H7 (cell line): ENCODE results near the gene PDZRN3. TPM values are rescaled to one million over a fixed set of nuclear protein-coding genes. Genes with fewer than 3 reads are reported as not detected.

Experiments used
- DNase-seq: peaks from one replicate; pipeline ENCODE4 v3.0.0; 2012
- H3K27me3 ChIP-seq: 2 replicates; pipeline ENCODE4 v1.6.0; 2011; ENCODE audit warnings: mild to moderate bottlenecking, low read length; ENCODE audit not compliant: control insufficient read depth, insufficient read depth
- H3K36me3 ChIP-seq: replicated peaks from 2 replicates; pipeline ENCODE4 v1.5.1; 2011; ENCODE audit warnings: low read length; ENCODE audit not compliant: control insufficient read depth, insufficient read depth
- H3K4me3 ChIP-seq: 2 replicates; pipeline ENCODE4 v1.5.1; 2011; ENCODE audit warnings: low read depth, mild to moderate bottlenecking, control low read depth, low read length, moderate library complexity; ENCODE audit not compliant: insufficient read depth
- total RNA-seq: library from RNA; depleted of rRNA; stranded (reverse); fragments of >200 nt; shearing (Covaris generic); gene quantifications from 2 replicates; pipeline ENCODE4 v1.2.3, GENCODE V29; 2014

Gene PDZRN3
- total RNA-seq, 1 experiment from 2014 or later = 12.0 TPM

DNA sequence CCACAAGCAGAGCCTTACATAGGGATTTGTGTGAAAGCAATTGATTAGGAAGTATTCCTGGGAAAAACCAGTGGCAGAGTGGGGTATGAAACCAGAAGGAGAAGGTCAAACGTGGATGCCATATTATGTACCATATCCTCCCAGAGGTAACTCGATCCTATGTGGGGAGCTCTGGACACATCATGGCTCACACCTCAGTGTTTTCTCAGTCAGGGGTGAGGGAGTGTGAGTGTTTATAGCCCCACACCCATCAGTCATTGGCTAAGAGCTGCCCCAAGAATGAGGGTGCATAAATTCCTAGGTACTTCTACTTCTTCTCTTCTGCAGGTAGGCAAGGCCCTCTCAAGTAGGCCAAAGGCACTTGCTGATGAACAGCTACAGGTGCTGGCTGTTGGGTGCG lies 28.2 kb upstream of the PDZRN3 start:
- no peak overlapping the region for H3K4me3 ChIP-seq
- H3K27me3 ChIP-seq = no peaks in the 10 kb centered on the region
- no peak for DNase-seq
- no peaks in the 10 kb centered on the region for H3K36me3 ChIP-seq

GRCh38 chr3:73637042-73637441 lies 12.3 kb upstream of the PDZRN3 start:
- DNase-seq = no peak
- Histone ChIP-seq H3K27me3 (no peaks in the 10 kb centered on the region), H3K36me3 (no peaks in the 10 kb centered on the region), H3K4me3 (no peak overlapping the region)

DNA sequence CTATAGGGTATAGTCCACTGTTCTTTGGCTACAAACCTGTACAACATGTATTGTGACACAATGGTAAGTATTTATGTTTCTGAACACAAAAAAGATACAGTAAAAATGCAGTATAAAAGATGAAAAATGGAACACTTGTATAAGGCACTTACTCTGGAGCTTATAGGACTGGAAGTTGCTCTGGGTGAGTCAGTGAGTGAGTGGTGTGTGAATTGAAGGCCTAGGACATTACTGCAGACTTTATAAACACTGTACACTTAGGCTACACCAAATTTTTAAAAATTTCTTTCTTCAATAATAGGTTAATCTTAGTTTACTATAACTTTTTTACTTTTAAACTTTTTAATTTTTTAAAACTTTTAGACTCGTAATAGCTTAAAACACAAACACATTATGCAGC lies 10.5 kb upstream of the PDZRN3 start:
- H3K4me3 ChIP-seq = no peak overlapping the region
- H3K36me3 ChIP-seq = no peaks in the 10 kb centered on the region
- no peaks in the 10 kb centered on the region for H3K27me3 ChIP-seq
- DNase-seq = no peak

GRCh38 chr3:73633916-73634344 lies 9.2 kb upstream of the PDZRN3 start:
- Histone ChIP-seq H3K36me3 (no peaks in the 10 kb centered on the region), H3K27me3 (no peaks in the 10 kb centered on the region), H3K4me3 (no peak overlapping the region)
- DNase-seq = no peak

GRCh38 chr3:73633453-73633852 lies 8.7 kb upstream of the PDZRN3 start:
- H3K4me3 ChIP-seq = no peak overlapping the region
- DNase-seq = no peak
- no peaks in the 10 kb centered on the region for H3K27me3 ChIP-seq
- H3K36me3 ChIP-seq = no peaks in the 10 kb centered on the region

DNA sequence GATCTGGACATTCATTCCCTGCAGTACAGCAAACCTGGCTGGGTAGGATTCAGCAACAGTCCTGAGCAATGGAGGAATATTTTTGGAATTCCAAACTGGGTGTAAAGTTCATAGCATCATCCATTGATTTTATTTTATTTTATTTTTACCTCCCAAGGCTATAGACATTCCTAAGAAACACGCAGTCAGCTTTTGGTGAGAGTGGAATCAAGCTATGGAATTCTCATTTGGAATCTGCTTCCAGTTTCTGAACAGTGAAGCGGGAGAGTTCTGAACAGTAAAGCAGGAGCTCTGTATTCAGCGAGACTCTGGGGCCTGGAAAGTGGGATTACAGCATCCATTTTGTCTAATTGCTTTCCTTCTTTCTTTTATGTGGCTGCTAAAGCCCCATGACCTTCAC lies 1.4 kb upstream of the PDZRN3 start:
- no peak overlapping the region for H3K4me3 ChIP-seq
- H3K27me3 ChIP-seq = peaks cover 20% of the 10 kb centered on the region
- DNase-seq = no peak
- no peaks in the 10 kb centered on the region for H3K36me3 ChIP-seq

DNA sequence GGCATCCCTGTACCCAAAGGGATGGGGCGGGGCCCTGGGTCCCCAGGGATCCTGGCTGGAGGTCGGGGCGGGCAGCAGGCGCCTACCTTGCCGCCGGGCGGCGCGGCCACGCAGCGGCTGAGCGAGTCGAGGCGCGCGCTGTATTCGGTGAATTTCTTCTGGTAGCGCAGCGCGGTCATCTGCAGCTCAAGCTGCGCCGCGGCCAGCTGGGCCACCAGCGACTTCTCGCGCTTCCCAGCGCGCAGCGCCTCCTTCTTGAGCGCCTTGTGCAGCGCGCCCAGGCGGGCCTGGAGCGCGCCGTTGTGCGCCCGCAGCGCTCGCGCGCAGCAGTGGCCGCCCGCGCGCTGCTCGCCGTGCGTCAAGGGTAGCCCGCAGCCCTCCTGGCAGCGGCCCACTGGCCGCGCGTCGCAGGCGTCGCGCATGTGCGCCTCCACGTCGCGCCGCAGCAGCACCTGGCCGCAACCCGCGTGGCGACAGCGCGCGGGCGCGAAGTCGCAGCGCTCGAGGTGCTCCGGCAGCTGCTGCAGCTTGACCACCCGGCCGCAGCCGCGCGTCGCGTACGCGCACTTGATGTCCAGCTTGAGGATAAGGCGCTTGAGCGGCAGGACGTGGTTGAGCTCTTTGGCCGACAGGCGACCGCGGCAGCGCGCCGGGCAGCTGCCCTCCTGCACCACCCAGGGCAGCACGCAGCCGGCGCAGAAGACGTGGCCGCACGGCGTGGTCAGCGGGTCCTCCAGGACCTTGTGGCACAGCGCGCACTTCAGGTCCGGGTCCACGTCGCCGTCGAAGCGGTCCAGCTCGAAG lies 522 bp downstream of the PDZRN3 start:
- peak; percentile 83 for DNase-seq
- Histone ChIP-seq H3K27me3 (peaks cover 20% of the 10 kb centered on the region), H3K4me3 (peak overlapping the region; percentile 63), H3K36me3 (no peaks in the 10 kb centered on the region)

GRCh38 chr3:73623346-73623745 lies 1.4 kb downstream of the PDZRN3 start:
- no peaks in the 10 kb centered on the region for H3K36me3 ChIP-seq
- no peak for DNase-seq
- H3K4me3 ChIP-seq = peak overlapping the region; percentile 63
- peaks cover 20% of the 10 kb centered on the region for H3K27me3 ChIP-seq

DNA sequence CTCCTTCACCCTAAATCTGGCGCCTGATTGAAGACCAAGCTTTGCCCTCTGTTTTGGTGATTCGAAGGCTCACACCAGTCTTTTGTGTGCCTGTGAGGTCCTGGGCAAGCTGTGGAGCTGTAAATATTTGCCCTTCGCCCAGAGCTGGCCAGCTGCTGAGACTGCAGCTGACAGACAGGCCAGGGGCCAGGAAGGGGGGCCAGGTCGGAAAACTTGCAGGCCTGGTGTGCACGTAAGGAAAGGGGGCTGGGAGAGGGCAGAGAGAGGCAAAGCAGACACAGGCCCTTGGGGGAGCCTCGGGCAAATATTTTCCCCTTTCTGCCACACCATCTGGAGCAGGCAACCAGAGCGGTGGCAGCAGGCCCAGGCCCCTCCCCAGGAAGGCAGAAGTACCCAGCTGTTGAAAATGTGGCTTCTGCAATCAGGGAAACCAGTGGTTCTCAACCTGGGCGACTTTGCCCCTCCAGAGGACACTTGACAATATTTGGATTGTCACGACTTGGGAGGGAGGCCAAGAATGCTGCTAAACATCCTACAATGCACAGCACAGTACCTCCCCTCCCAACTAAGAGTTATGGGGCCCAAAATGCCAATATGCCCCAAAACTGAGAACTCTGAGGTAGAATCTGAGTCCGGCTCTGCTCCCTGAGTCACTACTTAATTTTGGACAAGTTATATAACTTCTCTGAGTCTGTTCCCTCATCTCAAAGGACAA lies 2.5 kb downstream of the PDZRN3 start:
- Histone ChIP-seq H3K4me3 (peak overlapping the region; percentile 0; the same call in 1 of the 2 replicates), H3K27me3 (peaks cover 20% of the 10 kb centered on the region), H3K36me3 (no peaks in the 10 kb centered on the region)
- peak; percentile 41 for DNase-seq

DNA sequence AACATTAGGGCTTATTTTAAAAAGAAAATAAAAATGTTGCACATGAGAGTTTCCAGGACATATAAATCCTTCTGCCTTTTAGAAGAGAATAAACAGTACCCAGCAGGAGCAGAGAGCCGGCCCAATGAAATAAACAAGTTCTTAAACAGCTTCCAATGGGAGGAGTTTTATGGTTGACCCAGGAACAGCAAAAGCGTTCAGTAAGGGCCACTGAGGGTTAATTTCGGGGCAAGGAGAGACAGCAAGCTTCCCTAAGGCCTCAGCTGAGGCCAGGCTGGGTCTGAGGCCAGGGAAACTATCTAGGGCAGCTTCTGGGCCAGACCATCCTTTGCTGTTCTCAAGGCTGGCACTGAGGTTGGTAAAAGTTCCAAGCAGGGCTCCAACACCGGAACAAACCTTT lies 3.4 kb downstream of the PDZRN3 start:
- Histone ChIP-seq H3K4me3 (no peak overlapping the region), H3K36me3 (no peaks in the 10 kb centered on the region), H3K27me3 (peaks cover 20% of the 10 kb centered on the region)
- DNase-seq = no peak

- peaks cover 6% of the 10 kb centered on the region; the same call in 1 of the 2 replicates for H3K27me3 ChIP-seq
- no peaks in the 10 kb centered on the region for H3K36me3 ChIP-seq
- no peak for DNase-seq
- H3K4me3 ChIP-seq = no peak overlapping the region
Observed at GRCh38 chr3:73618461-73618860, 6.3 kb downstream of the PDZRN3 start.

DNA sequence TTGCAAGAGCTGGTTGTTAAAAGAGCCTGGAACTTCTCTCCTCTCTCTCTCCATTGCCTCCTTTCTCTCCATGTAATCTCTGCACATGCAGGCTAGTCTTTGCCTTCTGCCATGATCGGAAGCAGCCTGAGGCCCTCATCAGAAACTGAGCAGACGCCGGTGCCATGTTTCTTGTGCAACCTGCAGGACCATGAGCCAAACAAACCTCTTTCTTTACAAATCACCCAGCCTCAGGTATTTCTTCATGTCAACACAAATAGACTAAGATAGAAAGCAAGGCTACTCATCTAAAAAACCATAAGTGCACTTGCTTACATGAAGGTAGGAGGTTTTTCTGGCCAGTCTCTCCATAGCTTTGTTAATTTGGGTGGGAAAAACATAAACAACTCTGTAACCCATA lies 8.7 kb downstream of the PDZRN3 start:
- H3K4me3 ChIP-seq = no peak overlapping the region
- no peak for DNase-seq
- no peaks in the 10 kb centered on the region for H3K27me3 ChIP-seq
- no peaks in the 10 kb centered on the region for H3K36me3 ChIP-seq

- no peaks in the 10 kb centered on the region for H3K27me3 ChIP-seq
- no peak for DNase-seq
- H3K36me3 ChIP-seq = no peaks in the 10 kb centered on the region
- H3K4me3 ChIP-seq = no peak overlapping the region
Observed at GRCh38 chr3:73614419-73614818, 10.3 kb downstream of the PDZRN3 start.

- no peaks in the 10 kb centered on the region for H3K36me3 ChIP-seq
- no peak overlapping the region for H3K4me3 ChIP-seq
- no peaks in the 10 kb centered on the region for H3K27me3 ChIP-seq
- DNase-seq = no peak
Observed at GRCh38 chr3:73611176-73611575, 13.6 kb downstream of the PDZRN3 start.

- H3K4me3 ChIP-seq = no peak overlapping the region
- DNase-seq = no peak
- H3K36me3 ChIP-seq = no peaks in the 10 kb centered on the region
- no peaks in the 10 kb centered on the region for H3K27me3 ChIP-seq
Observed at GRCh38 chr3:73610493-73610892, 14.2 kb downstream of the PDZRN3 start.
